HepG2 (cell line): Measurements from ENCODE around the gene SCAMP3. TPM values are rescaled to one million over a fixed set of nuclear protein-coding genes. Genes with fewer than 3 reads are reported as not detected.

Experiments used
- CBX5 ChIP-seq: sonication (generic); formaldehyde crosslinking; IDR thresholded peaks from 2 replicates; pipeline ENCODE4 v1.4.0; 2020; ENCODE audit warnings: missing genetic modification reagents, borderline replicate concordance
- HES4 ChIP-seq: sonication (generic); formaldehyde crosslinking; IDR thresholded peaks from 2 replicates; pipeline ENCODE4 v1.9.0; 2021; ENCODE audit warnings: mild to moderate bottlenecking, missing genetic modification reagents, borderline replicate concordance
- KAT8 ChIP-seq: IDR thresholded peaks from 2 replicates; pipeline ENCODE4 v1.6.1; 2016; ENCODE audit warnings: missing genetic modification reagents, missing compliant biosample characterization
- KDM5A ChIP-seq: fragments of 200-600 bp; sonication (generic); IDR thresholded peaks from 2 replicates; pipeline ENCODE4 v1.7.0; 2018; ENCODE audit warnings: antibody characterized with exemption, mild to moderate bottlenecking, low read length, borderline replicate concordance
- TARDBP ChIP-seq: sonication (generic); formaldehyde crosslinking; IDR thresholded peaks from 2 replicates; pipeline ENCODE4 v1.8.0; 2022; ENCODE audit warnings: mild to moderate bottlenecking, missing genetic modification reagents
- WIZ ChIP-seq: sonication (generic); formaldehyde crosslinking; IDR thresholded peaks from 2 replicates; pipeline ENCODE4 v1.5.1; 2020; ENCODE audit warnings: mild to moderate bottlenecking, missing genetic modification reagents
- ZNF549 ChIP-seq: sonication (generic); formaldehyde crosslinking; IDR thresholded peaks from 2 replicates; pipeline ENCODE4 v1.5.0; 2020; ENCODE audit warnings: missing genetic modification reagents
- ZNF563 ChIP-seq: sonication (generic); formaldehyde crosslinking; IDR thresholded peaks from 2 replicates; pipeline ENCODE4 v1.8.0; 2022; ENCODE audit warnings: mild to moderate bottlenecking, moderate library complexity, missing genetic modification reagents
- polyA plus RNA-seq, 8 experiments: library from polyadenylated mRNA; depleted of rRNA in 3 of 8; stranded (reverse) in 7 of 8; unstranded in 1 of 8; fragments of >200 nt; fragmentation: Illumina TruSeq in 4 of 8; extraction: Trizol in 4 of 8; gene quantifications; 2 replicates each; pipeline versions ENCODE4 v1.2.1 to v1.2.3, GENCODE V29; 2011 to 2016; ENCODE audit warnings: low read depth in 4 of 8, missing spikeins in 1 of 8, mixed read lengths in 1 of 8; ENCODE audit not compliant: insufficient read depth in 1 of 8
- total RNA-seq, 5 experiments: library from RNA; depleted of rRNA; stranded (reverse); fragments of >200 nt; fragmentation: Illumina TruSeq; extraction: Trizol; gene quantifications; 2 replicates each; pipeline ENCODE4 v1.2.3, GENCODE V29; 2016; ENCODE audit warnings: low read depth in 1 of 5
- TF ChIP-seq, protein P1 (sequence below): sonication (generic); formaldehyde crosslinking; IDR thresholded peaks from 2 replicates; pipeline ENCODE4 v1.5.0; 2020; ENCODE audit warnings: missing genetic modification reagents
- TF ChIP-seq, protein P2 (sequence below): sonication (generic); formaldehyde crosslinking; IDR thresholded peaks from 2 replicates; pipeline ENCODE4 v1.5.0; 2020; ENCODE audit warnings: mild to moderate bottlenecking, missing genetic modification reagents, moderate library complexity
- TF ChIP-seq, protein P3 (sequence below): IDR thresholded peaks from 2 replicates; pipeline ENCODE4 v1.6.1; 2016; ENCODE audit warnings: low read depth, borderline replicate concordance
- TF ChIP-seq, protein P4 (sequence below): sonication (generic); formaldehyde crosslinking; IDR thresholded peaks from 2 replicates; pipeline ENCODE4 v1.8.0; 2022; ENCODE audit warnings: missing genetic modification reagents, mild to moderate bottlenecking, borderline replicate concordance

SCAMP3 gene
- total and polyA plus RNA-seq, 2 of the 13 experiments (the other 11 are each of a cell fraction or from before 2014, with no cell fraction given), result 46.8 to 83.3 TPM

DNA sequence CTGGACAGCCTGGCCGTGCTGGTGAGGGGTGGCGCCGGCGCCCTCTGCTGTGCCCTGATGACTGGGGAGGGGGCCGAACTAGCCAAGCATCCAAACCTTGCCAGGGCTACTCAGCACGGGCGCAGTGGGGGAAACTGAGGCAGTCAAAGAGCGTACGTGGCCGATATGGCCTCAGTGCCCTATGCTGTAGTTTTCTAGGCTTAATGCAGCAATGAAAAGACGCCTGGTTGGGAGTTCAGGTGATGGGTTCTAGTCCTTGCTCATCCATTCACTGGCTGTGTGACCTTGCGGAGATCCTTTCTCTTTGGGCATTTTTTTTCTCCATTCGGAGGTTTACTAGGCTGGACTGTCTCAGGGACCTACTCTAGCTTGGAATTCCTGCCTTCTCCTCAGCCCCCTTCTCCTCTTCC lies 52.8 kb downstream of the SCAMP3 start (continued):
- TF ChIP-seq, protein P1, sequence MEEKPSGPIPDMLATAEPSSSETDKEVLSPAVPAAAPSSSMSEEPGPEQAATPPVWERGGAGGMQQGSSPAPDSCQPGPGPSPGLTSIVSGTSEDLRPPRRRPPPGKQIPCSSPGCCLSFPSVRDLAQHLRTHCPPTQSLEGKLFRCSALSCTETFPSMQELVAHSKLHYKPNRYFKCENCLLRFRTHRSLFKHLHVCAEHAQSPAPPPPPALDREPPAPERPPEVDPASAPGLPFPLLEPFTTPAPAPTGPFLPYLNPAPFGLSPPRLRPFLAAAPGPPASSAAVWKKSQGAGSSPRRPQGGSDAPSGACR, result 0 out of 2 replicates have a peak, but pooled peaks have one; percentile 12
- TF ChIP-seq HES4, result 0 out of 2 replicates have a peak, but pooled peaks have one; percentile 20
- peak; percentile 12; the same call in 1 of the 2 replicates for TF ChIP-seq KAT8 (CRISPR knock-in tag)
- TF ChIP-seq, protein P2, sequence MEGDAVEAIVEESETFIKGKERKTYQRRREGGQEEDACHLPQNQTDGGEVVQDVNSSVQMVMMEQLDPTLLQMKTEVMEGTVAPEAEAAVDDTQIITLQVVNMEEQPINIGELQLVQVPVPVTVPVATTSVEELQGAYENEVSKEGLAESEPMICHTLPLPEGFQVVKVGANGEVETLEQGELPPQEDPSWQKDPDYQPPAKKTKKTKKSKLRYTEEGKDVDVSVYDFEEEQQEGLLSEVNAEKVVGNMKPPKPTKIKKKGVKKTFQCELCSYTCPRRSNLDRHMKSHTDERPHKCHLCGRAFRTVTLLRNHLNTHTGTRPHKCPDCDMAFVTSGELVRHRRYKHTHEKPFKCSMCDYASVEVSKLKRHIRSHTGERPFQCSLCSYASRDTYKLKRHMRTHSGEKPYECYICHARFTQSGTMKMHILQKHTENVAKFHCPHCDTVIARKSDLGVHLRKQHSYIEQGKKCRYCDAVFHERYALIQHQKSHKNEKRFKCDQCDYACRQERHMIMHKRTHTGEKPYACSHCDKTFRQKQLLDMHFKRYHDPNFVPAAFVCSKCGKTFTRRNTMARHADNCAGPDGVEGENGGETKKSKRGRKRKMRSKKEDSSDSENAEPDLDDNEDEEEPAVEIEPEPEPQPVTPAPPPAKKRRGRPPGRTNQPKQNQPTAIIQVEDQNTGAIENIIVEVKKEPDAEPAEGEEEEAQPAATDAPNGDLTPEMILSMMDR (CRISPR knock-in tag), result 0 out of 2 replicates have a peak, but pooled peaks have one; percentile 4
- TF ChIP-seq ZNF563 (CRISPR knock-in tag), result peak; percentile 45; the same call in 1 of the 2 replicates
- peak; percentile 87 for TF ChIP-seq KDM5A
- TF ChIP-seq CBX5 (CRISPR knock-in tag), result peak; percentile 49; the same call in 1 of the 2 replicates
- TF ChIP-seq, protein P3, sequence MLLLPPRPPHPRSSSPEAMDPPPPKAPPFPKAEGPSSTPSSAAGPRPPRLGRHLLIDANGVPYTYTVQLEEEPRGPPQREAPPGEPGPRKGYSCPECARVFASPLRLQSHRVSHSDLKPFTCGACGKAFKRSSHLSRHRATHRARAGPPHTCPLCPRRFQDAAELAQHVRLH (CRISPR knock-in tag), result peak; percentile 65; the same call in 1 of the 2 replicates
- TF ChIP-seq ZNF549 (CRISPR knock-in tag), result no peak
- 0 out of 2 replicates have a peak, but pooled peaks have one; percentile 53 for TF ChIP-seq WIZ (CRISPR knock-in tag)
- TF ChIP-seq TARDBP (CRISPR knock-in tag), result 0 out of 2 replicates have a peak, but pooled peaks have one; percentile 3
- TF ChIP-seq, protein P4, sequence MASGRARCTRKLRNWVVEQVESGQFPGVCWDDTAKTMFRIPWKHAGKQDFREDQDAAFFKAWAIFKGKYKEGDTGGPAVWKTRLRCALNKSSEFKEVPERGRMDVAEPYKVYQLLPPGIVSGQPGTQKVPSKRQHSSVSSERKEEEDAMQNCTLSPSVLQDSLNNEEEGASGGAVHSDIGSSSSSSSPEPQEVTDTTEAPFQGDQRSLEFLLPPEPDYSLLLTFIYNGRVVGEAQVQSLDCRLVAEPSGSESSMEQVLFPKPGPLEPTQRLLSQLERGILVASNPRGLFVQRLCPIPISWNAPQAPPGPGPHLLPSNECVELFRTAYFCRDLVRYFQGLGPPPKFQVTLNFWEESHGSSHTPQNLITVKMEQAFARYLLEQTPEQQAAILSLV (CRISPR knock-in tag), result 0 out of 2 replicates have a peak, but pooled peaks have one; percentile 10
